ENCODE data around the gene FAM151B. TPM values are rescaled to one million over a fixed set of nuclear protein-coding genes. Genes with fewer than 3 reads are reported as not detected.
A peak's percentile ranks its signal among the peaks of the same experiment; 100 is the strongest.

Gene FAM151B
- total RNA-seq, 1 donor from 2014 or later: not detected

- H3K27me3 ChIP-seq: peaks cover 10% of the 10 kb centered on the region
- no peak for DNase-seq (ENCODE audit: low spot score in 2 of 2)
- H3K4me3 ChIP-seq: no peak overlapping the region
- no peak overlapping the region for H3K27ac ChIP-seq
- H3K4me1 ChIP-seq: no peaks in the 10 kb centered on the region
- H3K9me3 ChIP-seq: no peaks in the 10 kb centered on the region
- no peaks in the 10 kb centered on the region for H3K36me3 ChIP-seq
- TF ChIP-seq CTCF (IDR thresholded peaks at IDR 0.05): no peak
- intact Hi-C loops (cut with DNase I): no loop called here
Observed at GRCh38 chr5:80568251-80568650, 80.4 kb downstream of the FAM151B start.

GRCh38 chr5:80569086-80569960 lies 81.4 kb downstream of the FAM151B start:
- no peaks in the 10 kb centered on the region for H3K4me1 ChIP-seq
- H3K36me3 ChIP-seq: no peaks in the 10 kb centered on the region
- peak overlapping the region; percentile 40 to 50 for H3K4me3 ChIP-seq
- H3K9me3 ChIP-seq: no peaks in the 10 kb centered on the region
- no peak for TF ChIP-seq CTCF (IDR thresholded peaks at IDR 0.05)
- intact Hi-C loops (cut with DNase I): no loop called here
- H3K27me3 ChIP-seq: peaks cover 10% of the 10 kb centered on the region
- no peak overlapping the region for H3K27ac ChIP-seq
- DNase-seq (ENCODE audit: low spot score in 2 of 2): no peak

GRCh38 chr5:80569961-80570786 lies 82.3 kb downstream of the FAM151B start, which contains the start of gene ANKRD34B:
Gene ANKRD34B, minus strand, starts transcription at chr5:80570280. Its CDS starts 10,261 bp downstream, at chr5:80560019.
- peak within 1 kb of the TSS; percentile 40 to 50 for H3K4me3 ChIP-seq
- peaks cover 10% of the 10 kb centered on the region for H3K27me3 ChIP-seq

GRCh38 chr5:80573062-80573461 lies 85.2 kb downstream of the FAM151B start:
- H3K27ac ChIP-seq: no peak overlapping the region
- no peak for DNase-seq (ENCODE audit: low spot score in 2 of 2)
- intact Hi-C loops (cut with DNase I): no loop called here
- no peaks in the 10 kb centered on the region for H3K9me3 ChIP-seq
- H3K4me3 ChIP-seq: no peak overlapping the region
- no peak for TF ChIP-seq CTCF (IDR thresholded peaks at IDR 0.05)
- H3K4me1 ChIP-seq: no peaks in the 10 kb centered on the region
- peaks cover 10% of the 10 kb centered on the region for H3K27me3 ChIP-seq
- no peaks in the 10 kb centered on the region for H3K36me3 ChIP-seq

More at GRCh38 chr5:80569961-80570786, 82.3 kb downstream of the FAM151B start, which contains the start of gene ANKRD34B:
- intact Hi-C loops (cut with DNase I): no loop called here
- no peak within 1 kb of the TSS for H3K27ac ChIP-seq
- DNase-seq (ENCODE audit: low spot score in 2 of 2): no peak
- no peaks in the 10 kb centered on the region for H3K9me3 ChIP-seq
- H3K4me1 ChIP-seq: no peaks in the 10 kb centered on the region
- TF ChIP-seq CTCF (IDR thresholded peaks at IDR 0.05): no peak
- H3K36me3 ChIP-seq: no peaks in the 10 kb centered on the region

- Histone ChIP-seq H3K4me1 (no peaks in the 10 kb centered on the region), H3K27me3 (no peaks in the 10 kb centered on the region), H3K4me3 (no peak overlapping the region), H3K27ac (no peak overlapping the region), H3K36me3 (no peaks in the 10 kb centered on the region), H3K9me3 (no peaks in the 10 kb centered on the region)
- DNase-seq (ENCODE audit: low spot score in 2 of 2): no peak
- TF ChIP-seq CTCF (IDR thresholded peaks at IDR 0.05): no peak
- intact Hi-C loops (cut with DNase I): no loop called here
Observed at GRCh38 chr5:80576383-80576782, 88.5 kb downstream of the FAM151B start.

Data from ascending aorta (tissue), 2 donors.